Stimulated activated CD4-positive, alpha-beta T cell treated with anti-CD3 and anti-CD28 coated beads, Interleukin-1b, Interleukin-23, amount 100 ng/mL, for 4 hours (primary cell): ENCODE measurements around the gene SIK3.

Source experiments
- DNase-seq, 2 donors: peaks; one replicate each; pipeline ENCODE4 v3.0.0-alpha.2; 2020; ENCODE audit warnings: low read depth in 2 of 2

Gene SIK3

GRCh38 chr11:116797816-116798215, 300.4 kb downstream of the SIK3 start:
- DNase-seq: no peak

DNA sequence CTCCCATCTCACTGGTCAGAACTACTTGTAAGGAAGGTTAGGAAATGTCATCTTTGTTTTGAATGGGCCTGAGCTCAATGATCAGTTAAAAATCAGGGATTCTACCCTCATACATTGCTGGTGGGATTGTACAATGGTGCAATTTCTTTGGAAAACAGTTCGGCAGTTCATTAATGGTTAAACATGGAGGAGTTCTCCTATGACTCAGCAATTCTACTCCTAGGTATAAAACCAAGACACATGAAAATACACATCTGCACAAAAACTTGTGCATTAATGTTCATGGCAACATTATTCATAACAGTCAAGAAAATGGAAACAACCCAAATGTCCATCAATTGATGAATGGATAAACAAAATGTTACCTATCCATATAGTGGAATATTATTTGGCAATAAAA, 301.7 kb downstream of the SIK3 start:
- no peak for DNase-seq

DNA sequence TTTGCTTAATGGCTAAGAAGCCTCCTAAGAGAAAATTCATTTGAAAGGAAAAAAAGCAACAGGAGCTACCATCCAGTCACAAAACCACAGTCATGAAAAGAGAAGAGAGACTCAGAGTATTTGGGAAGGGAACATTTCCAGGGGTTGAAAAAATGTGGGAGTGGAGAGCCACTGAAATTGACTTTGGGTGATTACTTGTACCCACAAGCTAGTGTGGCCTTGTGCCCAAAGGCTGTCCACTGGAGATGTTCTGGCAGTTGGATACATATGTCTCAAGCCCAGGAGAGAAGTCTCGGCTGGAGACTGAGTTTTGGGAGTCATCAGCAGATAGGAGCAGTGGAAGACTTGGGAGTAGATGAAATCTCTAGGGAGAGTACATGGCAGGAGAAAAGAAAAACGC, 303.4 kb downstream of the SIK3 start:
- no peak for DNase-seq

- DNase-seq: no peak
Observed at GRCh38 chr11:116793772-116794097, 304.5 kb downstream of the SIK3 start.
